ENCODE measurements around the gene KAT6B. TPM values are rescaled to one million over a fixed set of nuclear protein-coding genes. Genes with fewer than 3 reads are reported as not detected.

The KAT6B gene
- total RNA-seq, 1 donor from 2014 or later = 21.3 TPM

DNA sequence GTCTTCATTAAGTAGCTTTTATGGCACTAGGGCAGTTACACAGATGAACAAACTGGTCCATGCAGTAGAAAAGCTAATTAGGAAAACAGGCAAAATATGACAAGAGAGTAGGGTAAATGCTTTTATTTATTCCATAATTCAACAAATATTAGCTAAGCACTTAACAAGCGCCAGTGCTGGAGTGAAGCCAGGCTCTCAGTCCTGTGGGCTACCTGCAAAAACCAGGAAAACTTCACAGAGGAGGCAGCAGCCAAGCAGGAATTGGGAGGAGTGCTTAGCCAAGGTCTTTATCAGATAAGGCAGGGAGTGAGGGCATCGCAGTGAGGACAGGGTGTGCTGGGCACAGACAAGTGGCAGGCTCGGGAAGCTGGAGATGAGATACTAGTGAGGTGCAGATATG is 4.9 kb upstream of the KAT6B start:
- TF ChIP-seq EZH2phosphoT487 (IDR thresholded peaks at IDR 0.05) (no peak), EZH2 (IDR thresholded peaks at IDR 0.05) (no peak)
- TF ChIP-seq, protein P1, sequence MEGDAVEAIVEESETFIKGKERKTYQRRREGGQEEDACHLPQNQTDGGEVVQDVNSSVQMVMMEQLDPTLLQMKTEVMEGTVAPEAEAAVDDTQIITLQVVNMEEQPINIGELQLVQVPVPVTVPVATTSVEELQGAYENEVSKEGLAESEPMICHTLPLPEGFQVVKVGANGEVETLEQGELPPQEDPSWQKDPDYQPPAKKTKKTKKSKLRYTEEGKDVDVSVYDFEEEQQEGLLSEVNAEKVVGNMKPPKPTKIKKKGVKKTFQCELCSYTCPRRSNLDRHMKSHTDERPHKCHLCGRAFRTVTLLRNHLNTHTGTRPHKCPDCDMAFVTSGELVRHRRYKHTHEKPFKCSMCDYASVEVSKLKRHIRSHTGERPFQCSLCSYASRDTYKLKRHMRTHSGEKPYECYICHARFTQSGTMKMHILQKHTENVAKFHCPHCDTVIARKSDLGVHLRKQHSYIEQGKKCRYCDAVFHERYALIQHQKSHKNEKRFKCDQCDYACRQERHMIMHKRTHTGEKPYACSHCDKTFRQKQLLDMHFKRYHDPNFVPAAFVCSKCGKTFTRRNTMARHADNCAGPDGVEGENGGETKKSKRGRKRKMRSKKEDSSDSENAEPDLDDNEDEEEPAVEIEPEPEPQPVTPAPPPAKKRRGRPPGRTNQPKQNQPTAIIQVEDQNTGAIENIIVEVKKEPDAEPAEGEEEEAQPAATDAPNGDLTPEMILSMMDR (IDR thresholded peaks at IDR 0.05) = no peak
- Mint-ChIP-seq H3K4me1 (peaks cover 18% of the 10 kb centered on the region), H3K4me3 (no peak overlapping the region), H3K36me3 (peaks cover 2% of the 10 kb centered on the region), H3K27ac (no peak overlapping the region), H3K9me3 (peaks cover 6% of the 10 kb centered on the region), H3K27me3 (ENCODE audit: insufficient read depth, low read depth) (peaks cover 2% of the 10 kb centered on the region)
- Histone ChIP-seq H2AFZ (replicated peaks) (no peak overlapping the region), H3K27me3 (no peaks in the 10 kb centered on the region), H4K20me1 (ENCODE audit: low read depth) (no peaks in the 10 kb centered on the region), H3K27ac (no peak overlapping the region), H3K79me2 (ENCODE audit: low read depth) (peaks cover 8% of the 10 kb centered on the region), H3F3A (ENCODE audit: low read depth) (peaks cover 4% of the 10 kb centered on the region), H3K36me3 (no peaks in the 10 kb centered on the region), H3K9me3 (ENCODE audit: low read depth) (no peaks in the 10 kb centered on the region), H3K4me2 (no peak overlapping the region), H3K4me1 (peaks cover 18% of the 10 kb centered on the region), H3K9ac (no peak overlapping the region), H3K4me3 (no peak overlapping the region)
- no peak for DNase-seq (ENCODE audit: low spot score)

DNA sequence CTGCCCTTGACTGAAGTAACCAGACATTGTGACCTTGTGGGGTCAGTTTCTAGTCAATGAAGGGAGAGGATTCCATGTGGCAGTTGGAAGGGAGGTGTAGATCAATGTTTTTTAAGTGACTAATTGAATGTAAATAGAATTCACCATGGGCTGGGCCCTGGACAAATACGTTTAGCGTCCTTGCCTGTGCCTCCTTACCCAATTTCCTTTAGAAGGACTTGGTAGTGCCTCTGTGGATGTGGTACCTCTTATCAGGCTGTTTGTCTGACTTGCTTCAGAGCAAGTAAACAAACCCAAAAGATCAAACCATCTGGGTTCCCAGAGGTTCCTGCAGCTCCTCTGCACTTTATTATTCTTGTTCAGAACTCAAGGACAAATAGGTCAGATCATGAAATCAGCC is 4.3 kb upstream of the KAT6B start:
- no peaks in the 10 kb centered on the region for H3K36me3 ChIP-seq
- peaks cover 2% of the 10 kb centered on the region for H3K9me3 Mint-ChIP-seq
- H3K9me3 ChIP-seq (ENCODE audit: low read depth) = no peaks in the 10 kb centered on the region
- peaks cover 2% of the 10 kb centered on the region for H3K36me3 Mint-ChIP-seq
- H3K4me1 Mint-ChIP-seq = peaks cover 20% of the 10 kb centered on the region
- H3K4me1 ChIP-seq = peaks cover 18% of the 10 kb centered on the region
- no peaks in the 10 kb centered on the region for H4K20me1 ChIP-seq (ENCODE audit: low read depth)
- H3K27me3 ChIP-seq = no peaks in the 10 kb centered on the region
- H3K79me2 ChIP-seq (ENCODE audit: low read depth) = peaks cover 9% of the 10 kb centered on the region
- H3K27ac Mint-ChIP-seq = no peak overlapping the region
- H3F3A ChIP-seq (ENCODE audit: low read depth) = peaks cover 5% of the 10 kb centered on the region
- H2AFZ ChIP-seq (replicated peaks) = no peak overlapping the region
- no peak overlapping the region for H3K27ac ChIP-seq
- peaks cover 2% of the 10 kb centered on the region for H3K27me3 Mint-ChIP-seq (ENCODE audit: insufficient read depth, low read depth)
- H3K4me3 ChIP-seq = no peak overlapping the region
- H3K4me3 Mint-ChIP-seq = no peak overlapping the region
- no peak overlapping the region for H3K4me2 ChIP-seq
- TF ChIP-seq EZH2phosphoT487 (IDR thresholded peaks at IDR 0.05) = no peak
- TF ChIP-seq, protein P1 (IDR thresholded peaks at IDR 0.05) = no peak
- TF ChIP-seq EZH2 (IDR thresholded peaks at IDR 0.05) = no peak
- DNase-seq (ENCODE audit: low spot score) = no peak
- no peak overlapping the region for H3K9ac ChIP-seq

DNA sequence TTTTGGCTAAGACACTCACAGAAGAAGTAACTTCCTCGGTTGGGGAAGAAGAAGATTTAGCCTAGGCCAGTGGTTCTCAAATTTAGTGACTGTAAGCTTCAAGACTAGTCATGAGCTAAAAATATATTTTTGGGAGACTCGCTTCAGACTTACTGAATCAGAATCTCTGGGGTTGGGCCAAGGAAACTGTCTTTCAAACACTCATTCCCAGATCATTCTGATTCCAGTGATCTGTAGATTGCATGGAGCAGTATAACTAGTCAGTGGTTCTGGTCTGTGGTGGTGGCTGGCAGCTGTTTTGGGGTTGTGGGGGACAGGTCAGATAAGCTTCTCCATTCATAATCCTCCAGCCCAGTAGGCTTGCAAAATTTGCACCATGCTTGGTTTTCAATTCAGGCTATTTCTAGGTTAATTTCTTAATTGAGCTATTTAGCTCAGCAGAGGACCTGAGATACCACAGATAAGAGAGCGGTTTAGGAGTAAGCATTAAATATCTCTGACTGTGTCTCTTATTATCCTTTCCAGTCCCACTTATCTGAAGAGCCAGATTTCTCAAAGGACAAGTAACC is 3.8 kb upstream of the KAT6B start:
- peaks cover 25% of the 10 kb centered on the region for H3K4me1 Mint-ChIP-seq
- no peak for DNase-seq (ENCODE audit: low spot score)
- peaks cover 10% of the 10 kb centered on the region for H3F3A ChIP-seq (ENCODE audit: low read depth)
- no peak overlapping the region for H3K4me3 Mint-ChIP-seq
- no peak overlapping the region for H3K27ac ChIP-seq
- H4K20me1 ChIP-seq (ENCODE audit: low read depth) = no peaks in the 10 kb centered on the region
- no peaks in the 10 kb centered on the region for H3K9me3 Mint-ChIP-seq
- H3K27me3 ChIP-seq = no peaks in the 10 kb centered on the region
- H3K79me2 ChIP-seq (ENCODE audit: low read depth) = peaks cover 14% of the 10 kb centered on the region
- no peaks in the 10 kb centered on the region for H3K9me3 ChIP-seq (ENCODE audit: low read depth)
- H3K9ac ChIP-seq = no peak overlapping the region
- H2AFZ ChIP-seq (replicated peaks) = no peak overlapping the region
- H3K4me2 ChIP-seq = no peak overlapping the region
- peaks cover 18% of the 10 kb centered on the region for H3K4me1 ChIP-seq
- no peak overlapping the region for H3K27ac Mint-ChIP-seq
- H3K4me3 ChIP-seq = no peak overlapping the region
- H3K27me3 Mint-ChIP-seq (ENCODE audit: insufficient read depth, low read depth) = peaks cover 5% of the 10 kb centered on the region
- H3K36me3 ChIP-seq = no peaks in the 10 kb centered on the region
- H3K36me3 Mint-ChIP-seq = peaks cover 4% of the 10 kb centered on the region
- TF ChIP-seq, protein P1 (IDR thresholded peaks at IDR 0.05) = no peak
- no peak for TF ChIP-seq EZH2phosphoT487 (IDR thresholded peaks at IDR 0.05)
- TF ChIP-seq EZH2 (IDR thresholded peaks at IDR 0.05) = no peak

Measured in neural progenitor cell (in vitro differentiated cells).